Left hindlimb (tissue), 1 donor: Measurements from ENCODE around the gene MANBA.

ENCODE experiments used
- DNase-seq: peaks from one replicate; pipeline ENCODE4 v3.0.0-alpha.2; 2018

The MANBA gene

GRCh38 chr4:102586002-102586643 lies 174.6 kb downstream of the MANBA start:
- no peak for DNase-seq

- DNase-seq = no peak
Measured at GRCh38 chr4:102585329-102585728, 175.4 kb downstream of the MANBA start.

- DNase-seq = no peak
Measured at GRCh38 chr4:102584091-102584490, 176.7 kb downstream of the MANBA start.
